Measurements from ENCODE around the gene RASA3.

DNA sequence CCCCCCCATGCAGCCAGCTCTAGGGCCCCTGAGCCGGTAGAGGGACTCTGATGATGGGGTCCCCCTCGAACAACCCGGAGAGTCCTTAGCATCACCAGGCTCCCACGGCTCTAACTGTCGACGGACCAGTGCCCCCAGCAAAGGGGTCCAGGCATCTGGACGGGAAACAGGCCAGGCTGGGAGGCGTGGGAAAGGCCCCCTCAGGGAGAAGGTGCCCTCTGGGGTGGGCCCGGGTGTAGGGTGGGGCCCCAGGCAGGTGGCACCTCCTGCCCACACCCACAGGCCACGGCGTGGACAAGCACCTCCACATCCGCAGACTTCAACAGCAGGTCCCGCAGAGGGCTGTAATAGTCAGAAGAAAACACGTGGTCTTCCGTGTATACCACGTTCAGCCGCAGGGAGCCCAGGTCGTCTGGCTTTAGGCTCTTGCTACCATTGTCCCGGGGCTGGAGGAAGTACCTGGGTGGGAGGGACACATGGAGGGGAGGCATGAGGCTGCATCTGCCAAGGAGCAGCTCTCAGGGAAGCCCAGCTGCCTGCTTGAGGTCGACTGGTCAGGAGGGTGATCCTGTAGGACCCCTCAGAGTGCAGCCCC lies 113.9 kb downstream of the RASA3 start:
- TF ChIP-seq CTCF (IDR thresholded peaks at IDR 0.05) (no peak), POLR2A (IDR thresholded peaks at IDR 0.05) (no peak), POLR2AphosphoS5 (IDR thresholded peaks at IDR 0.05) (no peak)

All from gastroesophageal sphincter (tissue), 3 donors.